GM12801 (cell line): ENCODE data around the gene EPC1.

ENCODE experiments used
- TF ChIP-seq, protein P1 (sequence below): IDR thresholded peaks from one replicate; pipeline ENCODE4 v1.5.1; 2011; ENCODE audit warnings: control low read depth; ENCODE audit not compliant: insufficient read length; ENCODE audit errors: extremely low read depth

EPC1 gene

DNA sequence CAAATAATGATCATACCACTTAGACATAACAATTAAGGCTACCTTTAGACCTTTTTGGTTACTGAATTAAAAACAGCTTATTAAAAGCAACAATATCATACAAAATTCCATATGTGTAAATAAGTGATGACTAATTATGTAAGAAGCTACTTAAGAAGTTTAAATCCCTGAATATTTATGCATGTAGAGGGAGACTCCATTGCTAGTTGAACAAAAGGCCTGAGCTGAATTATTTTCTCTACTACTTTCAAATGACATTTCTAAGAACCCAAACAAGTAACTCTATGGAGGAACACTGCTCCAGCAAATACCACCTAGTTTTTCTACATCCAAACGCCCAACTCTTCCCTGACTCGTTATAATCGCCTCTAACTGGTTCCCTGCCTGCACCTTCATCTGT lies 31.5 kb downstream of the EPC1 start:
- TF ChIP-seq, protein P1, sequence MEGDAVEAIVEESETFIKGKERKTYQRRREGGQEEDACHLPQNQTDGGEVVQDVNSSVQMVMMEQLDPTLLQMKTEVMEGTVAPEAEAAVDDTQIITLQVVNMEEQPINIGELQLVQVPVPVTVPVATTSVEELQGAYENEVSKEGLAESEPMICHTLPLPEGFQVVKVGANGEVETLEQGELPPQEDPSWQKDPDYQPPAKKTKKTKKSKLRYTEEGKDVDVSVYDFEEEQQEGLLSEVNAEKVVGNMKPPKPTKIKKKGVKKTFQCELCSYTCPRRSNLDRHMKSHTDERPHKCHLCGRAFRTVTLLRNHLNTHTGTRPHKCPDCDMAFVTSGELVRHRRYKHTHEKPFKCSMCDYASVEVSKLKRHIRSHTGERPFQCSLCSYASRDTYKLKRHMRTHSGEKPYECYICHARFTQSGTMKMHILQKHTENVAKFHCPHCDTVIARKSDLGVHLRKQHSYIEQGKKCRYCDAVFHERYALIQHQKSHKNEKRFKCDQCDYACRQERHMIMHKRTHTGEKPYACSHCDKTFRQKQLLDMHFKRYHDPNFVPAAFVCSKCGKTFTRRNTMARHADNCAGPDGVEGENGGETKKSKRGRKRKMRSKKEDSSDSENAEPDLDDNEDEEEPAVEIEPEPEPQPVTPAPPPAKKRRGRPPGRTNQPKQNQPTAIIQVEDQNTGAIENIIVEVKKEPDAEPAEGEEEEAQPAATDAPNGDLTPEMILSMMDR, result no peak

DNA sequence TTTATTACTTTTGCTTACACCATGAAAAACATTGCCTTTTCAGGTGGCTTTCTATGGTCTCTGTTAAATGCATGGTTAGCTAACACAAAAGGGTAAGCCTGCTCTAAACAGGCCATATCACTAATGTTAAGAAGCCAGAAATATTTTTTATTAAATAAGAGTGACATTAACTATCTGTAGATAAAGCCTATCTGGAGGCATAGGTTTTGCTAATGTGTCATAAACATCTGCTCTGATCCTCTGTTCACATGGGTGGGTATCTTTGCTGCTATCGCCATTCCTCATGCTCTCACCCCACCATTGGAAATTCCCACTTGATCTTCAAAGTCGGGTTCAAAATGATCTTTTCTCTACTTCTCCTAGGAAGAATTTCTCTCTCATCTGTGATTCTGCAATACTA lies 32.4 kb downstream of the EPC1 start:
- TF ChIP-seq, protein P1, result no peak

DNA sequence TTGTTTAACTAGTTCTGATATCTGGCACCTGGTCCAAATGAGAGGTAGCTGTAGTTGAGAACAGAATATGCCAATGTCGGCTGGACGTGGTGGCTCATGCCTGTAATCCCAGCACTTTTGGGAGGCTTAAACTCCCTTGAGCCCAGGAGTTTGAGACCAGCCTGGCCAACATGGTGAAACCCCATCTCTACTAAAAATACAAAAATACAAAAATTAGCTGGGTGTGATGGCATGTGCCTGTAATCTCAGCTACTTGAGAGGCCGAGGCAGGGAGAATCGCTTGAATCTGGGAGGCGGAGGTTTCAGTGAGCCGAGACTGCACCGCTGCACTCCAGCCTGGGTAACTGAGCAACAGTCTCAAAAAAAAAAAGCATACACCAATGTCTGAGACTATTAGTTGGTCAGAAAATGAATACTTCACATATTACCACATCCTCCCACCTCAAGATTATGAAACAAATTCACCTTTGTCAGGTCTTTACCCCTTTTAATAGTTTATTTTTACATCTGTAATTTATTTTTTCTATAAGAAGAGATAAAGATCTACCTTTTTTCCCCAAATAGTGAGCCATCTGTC lies 38.8 kb downstream of the EPC1 start:
- TF ChIP-seq, protein P1, result no peak

DNA sequence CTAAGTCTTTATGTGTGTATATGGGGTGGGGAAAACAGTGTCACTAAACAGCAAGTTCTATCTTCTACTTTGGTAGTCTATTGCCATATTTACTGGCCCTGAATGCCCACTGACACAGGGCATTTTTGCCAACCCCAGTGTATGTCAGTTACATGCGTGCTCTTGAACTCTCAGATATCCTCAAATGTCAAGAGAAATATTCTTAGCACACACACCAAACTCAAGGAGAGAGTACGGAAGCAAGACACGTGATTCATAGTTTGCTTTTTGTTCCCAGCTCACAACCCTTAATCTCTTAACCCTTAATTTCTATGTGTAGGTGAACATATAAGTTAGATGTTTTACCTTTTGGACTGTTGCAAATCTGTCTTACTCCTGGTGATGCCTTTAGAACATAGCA lies 39.3 kb downstream of the EPC1 start:
- TF ChIP-seq, protein P1, result no peak

GRCh38 chr10:32299354-32299980 lies 47.5 kb downstream of the EPC1 start:
- TF ChIP-seq, protein P1, result no peak

DNA sequence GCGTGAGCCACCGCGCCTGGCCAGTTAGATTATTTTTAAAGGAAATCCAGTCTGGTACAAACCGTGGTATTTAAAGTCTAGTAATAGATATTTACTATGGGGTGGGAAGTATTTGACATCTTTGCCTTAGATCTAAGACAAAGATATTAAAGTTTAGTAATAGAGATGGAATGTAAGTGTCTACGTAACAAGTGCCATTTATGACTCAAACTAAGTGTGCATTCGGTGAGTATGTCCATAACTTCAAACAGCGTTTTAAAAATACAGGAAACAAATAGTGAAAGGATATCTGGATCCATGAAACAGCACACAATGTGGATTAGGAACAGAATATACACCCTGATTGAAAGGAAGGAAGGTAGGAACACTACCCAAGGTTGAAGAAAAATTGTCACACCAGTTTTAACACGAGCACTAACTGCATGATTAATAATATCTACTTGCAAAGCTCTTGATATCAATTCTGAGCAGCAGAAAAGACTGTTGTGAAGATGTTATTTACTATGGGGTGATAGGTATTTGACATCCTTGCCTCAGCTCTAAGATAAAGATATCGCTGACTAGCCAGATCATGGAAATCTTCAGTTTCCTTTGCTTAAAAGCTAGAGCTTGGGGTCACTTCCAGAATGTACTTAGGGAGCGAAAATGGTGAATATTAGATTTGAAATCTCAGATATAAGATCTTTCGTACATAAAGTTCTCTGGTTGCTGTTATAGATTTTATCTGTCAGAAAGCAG lies 48.7 kb downstream of the EPC1 start:
- TF ChIP-seq, protein P1, result no peak

GRCh38 chr10:32295027-32295426 lies 51.9 kb downstream of the EPC1 start:
- TF ChIP-seq, protein P1, result no peak
